Bronchial epithelial cell (primary cell): ENCODE measurements around the gene KRT6A. TPM values are rescaled to one million over a fixed set of nuclear protein-coding genes. Genes with fewer than 3 reads are reported as not detected.
"Not testable (repeated sequence)": the region's sequence is repeated elsewhere in the genome, so short reads cannot be mapped to it uniquely, and the experiment has no call there.

ENCODE experiments used
- DNase-seq: peaks from one replicate; pipeline ENCODE4 v3.0.0-alpha.2; 2010; ENCODE audit warnings: low read depth
- FAIRE-seq: peaks from 2 replicates; lab custom pipeline; 2011; peaks lifted over from hg19 to GRCh38; lab: Jason Lieb, UNC
- H3K27me3 ChIP-seq: 2 replicates; pipeline ENCODE4 v1.5.1; 2011; ENCODE audit warnings: low read length; ENCODE audit not compliant: control insufficient read depth, insufficient read depth
- H3K36me3 ChIP-seq: 2 replicates; pipeline ENCODE4 v1.5.1; 2011; ENCODE audit warnings: low read length; ENCODE audit not compliant: control insufficient read depth, insufficient read depth
- H3K4me3 ChIP-seq: 2 replicates; pipeline ENCODE4 v1.5.1; 2011; ENCODE audit warnings: mild to moderate bottlenecking, low read depth, low read length, control low read depth
- CTCF ChIP-seq: IDR thresholded peaks from 2 replicates; pipeline ENCODE4 v1.5.1; 2011; ENCODE audit warnings: mild to moderate bottlenecking, moderate library complexity, low read length, control low read depth, inconsistent platforms; ENCODE audit not compliant: insufficient read depth, severe bottlenecking
- total RNA-seq: library from RNA; depleted of rRNA; stranded (reverse); fragments of >200 nt; gene quantifications from 2 replicates; pipeline ENCODE4 v1.2.1, GENCODE V29; 2014

Gene KRT6A
- total RNA-seq, 1 donor from 2014 or later = 13,929 TPM

- TF ChIP-seq CTCF = no peak
- DNase-seq (peak; percentile 61), FAIRE-seq (no peak)
- no peak overlapping the region for H3K4me3 ChIP-seq
- H3K36me3 ChIP-seq = peaks cover 19% of the 10 kb centered on the region
- no peaks in the 10 kb centered on the region for H3K27me3 ChIP-seq
Observed at GRCh38 chr12:52488736-52489135, 4.3 kb downstream of the KRT6A start.

GRCh38 chr12:52487744-52488443 lies 5.2 kb downstream of the KRT6A start:
- not testable (repeated sequence) for H3K27me3 ChIP-seq, H3K4me3 ChIP-seq
- peak; percentile 55 for DNase-seq
- peaks cover 19% of the 10 kb centered on the region for H3K36me3 ChIP-seq
- FAIRE-seq = peak; percentile 96

- DNase-seq (peak; percentile 72), FAIRE-seq (no peak)
- Histone ChIP-seq H3K36me3 (peaks cover 16% of the 10 kb centered on the region), H3K4me3 (no peak overlapping the region), H3K27me3 (no peaks in the 10 kb centered on the region)
- no peak for TF ChIP-seq CTCF
Observed at GRCh38 chr12:52487211-52487610, 5.8 kb downstream of the KRT6A start.

GRCh38 chr12:52486166-52487105 lies 6.6 kb downstream of the KRT6A start:
- FAIRE-seq = peak; percentile 64
- DNase-seq = peak; percentile 84
- TF ChIP-seq CTCF = no peak

GRCh38 chr12:52480073-52480472 lies 13.0 kb downstream of the KRT6A start:
- no peaks in the 10 kb centered on the region for H3K36me3 ChIP-seq
- FAIRE-seq (peak; percentile 43), DNase-seq (no peak)
- no peak for TF ChIP-seq CTCF
- H3K27me3 ChIP-seq = no peaks in the 10 kb centered on the region
- no peak overlapping the region for H3K4me3 ChIP-seq

More at GRCh38 chr12:52486166-52487105, 6.6 kb downstream of the KRT6A start:
- Histone ChIP-seq H3K36me3 (peaks cover 12% of the 10 kb centered on the region), H3K4me3 (no peak overlapping the region), H3K27me3 (no peaks in the 10 kb centered on the region)

- no peaks in the 10 kb centered on the region for H3K27me3 ChIP-seq
- no peak overlapping the region for H3K4me3 ChIP-seq
- DNase-seq (no peak), FAIRE-seq (no peak)
- no peaks in the 10 kb centered on the region for H3K36me3 ChIP-seq
- no peak for TF ChIP-seq CTCF
Observed at GRCh38 chr12:52477651-52478050, 15.4 kb downstream of the KRT6A start.
